GM21723 (cell line): ENCODE results near the gene PSMD7.
"Not testable (repeated sequence)": the region's sequence is repeated elsewhere in the genome, so short reads cannot be mapped to it uniquely, and the experiment has no call there.

ENCODE experiments used
- ATAC-seq: cut with Tn5 transposase; IDR thresholded peaks from one replicate; pipeline ENCODE4 v1.9.1; 2021; ENCODE audit warnings: mild to moderate bottlenecking, moderate library complexity; ENCODE audit not compliant: unreplicated experiment

Gene PSMD7

GRCh38 chr16:74353038-74353437, 56.4 kb downstream of the PSMD7 start:
- ATAC-seq, result not testable (repeated sequence)
